Cardiac fibroblast (primary cell): ENCODE measurements around the gene GPR32.
"Not testable (repeated sequence)": the region's sequence is repeated elsewhere in the genome, so short reads cannot be mapped to it uniquely, and the experiment has no call there.

Experiments used
- DNase-seq, 2 donors: peaks; one replicate each; pipeline versions ENCODE4 v3.0.0 to v3.0.0-alpha.2; 2010; ENCODE audit warnings: low read depth in 2 of 2
- H3K4me3 ChIP-seq, 2 donors: replicated peaks in 1 of 2; 1 replicate in 1 of 2; 2 replicates in 1 of 2; pipeline ENCODE4 v1.5.1; 2011; ENCODE audit warnings: low read depth in 2 of 2, low read length in 2 of 2, mild to moderate bottlenecking in 2 of 2, moderate library complexity in 1 of 2
- TF ChIP-seq, protein P1 (sequence below): IDR thresholded peaks from one replicate; pipeline ENCODE4 v1.5.1; 2011; ENCODE audit warnings: low read depth, mild to moderate bottlenecking, low read length, inconsistent platforms

GPR32 gene

DNA sequence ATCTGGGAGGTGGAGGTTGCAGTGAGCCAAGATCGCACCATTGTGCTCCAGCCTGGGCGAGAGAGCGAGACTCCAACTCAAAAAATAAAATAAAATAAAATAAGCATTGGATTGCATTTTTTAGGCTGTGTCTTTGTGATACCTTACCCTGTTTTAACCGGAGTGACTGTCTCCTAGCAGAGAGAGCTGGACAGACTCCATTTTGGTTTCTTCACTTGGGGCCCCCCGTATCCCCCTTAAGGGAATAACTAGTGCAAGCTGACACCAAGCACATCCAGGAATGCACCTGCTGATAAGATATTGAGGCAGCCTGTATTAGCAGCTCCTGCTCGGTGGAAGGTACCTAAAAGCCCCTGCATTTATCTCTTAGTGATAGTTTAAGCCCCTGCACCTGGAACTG is 20.8 kb upstream of the GPR32 start:
- no peak overlapping the region for H3K4me3 ChIP-seq
- DNase-seq: no peak
- TF ChIP-seq, protein P1, sequence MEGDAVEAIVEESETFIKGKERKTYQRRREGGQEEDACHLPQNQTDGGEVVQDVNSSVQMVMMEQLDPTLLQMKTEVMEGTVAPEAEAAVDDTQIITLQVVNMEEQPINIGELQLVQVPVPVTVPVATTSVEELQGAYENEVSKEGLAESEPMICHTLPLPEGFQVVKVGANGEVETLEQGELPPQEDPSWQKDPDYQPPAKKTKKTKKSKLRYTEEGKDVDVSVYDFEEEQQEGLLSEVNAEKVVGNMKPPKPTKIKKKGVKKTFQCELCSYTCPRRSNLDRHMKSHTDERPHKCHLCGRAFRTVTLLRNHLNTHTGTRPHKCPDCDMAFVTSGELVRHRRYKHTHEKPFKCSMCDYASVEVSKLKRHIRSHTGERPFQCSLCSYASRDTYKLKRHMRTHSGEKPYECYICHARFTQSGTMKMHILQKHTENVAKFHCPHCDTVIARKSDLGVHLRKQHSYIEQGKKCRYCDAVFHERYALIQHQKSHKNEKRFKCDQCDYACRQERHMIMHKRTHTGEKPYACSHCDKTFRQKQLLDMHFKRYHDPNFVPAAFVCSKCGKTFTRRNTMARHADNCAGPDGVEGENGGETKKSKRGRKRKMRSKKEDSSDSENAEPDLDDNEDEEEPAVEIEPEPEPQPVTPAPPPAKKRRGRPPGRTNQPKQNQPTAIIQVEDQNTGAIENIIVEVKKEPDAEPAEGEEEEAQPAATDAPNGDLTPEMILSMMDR: no peak

- no peak for DNase-seq
- TF ChIP-seq, protein P1: no peak
- H3K4me3 ChIP-seq: no peak overlapping the region
Measured at GRCh38 chr19:50750010-50750409, 20.3 kb upstream of the GPR32 start.

DNA sequence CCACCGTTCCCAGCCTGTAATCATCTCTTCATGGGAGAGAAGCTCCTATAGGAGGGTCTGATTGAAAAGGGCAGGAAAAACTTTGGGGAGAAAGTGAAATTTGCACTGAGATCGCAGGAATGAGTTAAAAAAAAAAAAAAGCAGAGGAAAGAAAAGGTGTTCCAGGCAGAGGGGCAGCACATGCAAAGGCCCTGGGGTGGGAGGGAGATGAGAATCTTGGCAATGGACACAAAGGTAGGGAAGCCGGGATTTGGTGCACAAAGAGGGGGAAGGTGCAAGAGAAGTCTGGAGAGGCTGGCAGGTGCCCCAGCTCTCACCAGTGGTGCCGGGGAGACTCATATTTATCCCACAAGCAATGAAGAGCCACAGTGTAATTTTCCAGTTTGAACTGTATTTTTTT is 16.4 kb upstream of the GPR32 start:
- TF ChIP-seq, protein P1: no peak
- no peak for DNase-seq
- no peak overlapping the region for H3K4me3 ChIP-seq

GRCh38 chr19:50756244-50756643 is 14.0 kb upstream of the GPR32 start:
- not testable (repeated sequence) for H3K4me3 ChIP-seq, DNase-seq

DNA sequence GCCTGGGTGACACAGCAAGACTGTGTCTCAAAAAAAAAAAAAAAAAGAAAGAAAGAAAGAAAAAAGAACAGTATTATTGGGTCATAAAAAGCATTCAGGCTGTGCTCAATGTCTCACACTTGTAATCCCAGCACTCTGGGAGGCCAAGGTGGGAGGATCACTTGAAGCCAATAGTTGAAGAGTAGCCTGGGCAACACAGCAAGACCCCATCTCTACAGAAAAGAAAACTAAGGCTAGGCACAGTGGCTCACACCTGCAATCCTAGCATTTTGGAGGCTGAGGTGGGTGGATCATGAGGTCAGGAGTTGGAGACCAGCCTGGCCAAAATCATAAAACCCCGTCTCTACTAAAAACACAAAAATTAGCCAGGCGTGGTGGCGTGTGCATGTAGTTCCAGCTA is 12.6 kb upstream of the GPR32 start:
- not testable (repeated sequence) for DNase-seq, H3K4me3 ChIP-seq

GRCh38 chr19:50759076-50759475 is 11.2 kb upstream of the GPR32 start:
- not testable (repeated sequence) for H3K4me3 ChIP-seq, DNase-seq

DNA sequence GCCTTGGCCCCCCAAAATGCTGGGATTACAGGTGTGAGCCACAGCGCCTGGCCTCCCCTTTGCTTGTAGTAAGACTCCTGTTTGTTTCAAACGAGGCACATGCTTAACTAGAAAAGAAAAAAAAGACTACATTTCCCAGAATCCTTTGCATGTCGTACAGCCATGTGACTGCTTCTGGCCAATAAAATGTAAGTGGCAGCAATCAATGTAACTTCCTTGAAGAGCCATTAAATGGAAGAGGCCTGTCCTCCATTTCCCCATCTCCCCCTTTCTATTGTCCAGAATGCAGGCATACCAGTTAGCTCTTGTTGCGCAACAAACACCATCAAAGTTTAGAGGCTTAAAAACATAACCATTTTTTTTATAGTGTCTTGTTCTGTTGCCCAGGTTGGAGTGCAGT is 10.4 kb upstream of the GPR32 start:
- TF ChIP-seq, protein P1: no peak
- H3K4me3 ChIP-seq: no peak overlapping the region
- peak; percentile 28 to 48 for DNase-seq

DNA sequence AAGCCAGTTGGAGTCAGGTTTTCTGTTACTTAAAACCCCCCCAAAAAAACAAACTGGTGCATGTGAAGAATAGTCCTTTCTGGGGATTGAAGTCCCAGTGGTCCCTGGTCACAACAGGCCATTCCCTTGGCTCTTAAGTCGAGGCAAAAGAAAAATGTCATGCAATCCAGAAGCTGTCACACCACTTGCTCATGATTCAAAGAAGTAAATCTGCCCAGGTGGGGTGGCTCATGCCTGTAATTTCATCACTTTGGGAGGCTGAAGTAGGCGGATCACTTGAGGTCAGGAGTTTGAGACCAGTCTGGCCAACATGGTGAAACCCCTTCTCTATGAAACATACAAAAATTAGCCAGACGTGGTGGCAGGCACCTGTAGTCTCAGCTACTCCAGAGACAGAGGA is 8.8 kb upstream of the GPR32 start:
- not testable (repeated sequence) for DNase-seq, H3K4me3 ChIP-seq

GRCh38 chr19:50763521-50763920 is 6.7 kb upstream of the GPR32 start:
- not testable (repeated sequence) for H3K4me3 ChIP-seq, DNase-seq

DNA sequence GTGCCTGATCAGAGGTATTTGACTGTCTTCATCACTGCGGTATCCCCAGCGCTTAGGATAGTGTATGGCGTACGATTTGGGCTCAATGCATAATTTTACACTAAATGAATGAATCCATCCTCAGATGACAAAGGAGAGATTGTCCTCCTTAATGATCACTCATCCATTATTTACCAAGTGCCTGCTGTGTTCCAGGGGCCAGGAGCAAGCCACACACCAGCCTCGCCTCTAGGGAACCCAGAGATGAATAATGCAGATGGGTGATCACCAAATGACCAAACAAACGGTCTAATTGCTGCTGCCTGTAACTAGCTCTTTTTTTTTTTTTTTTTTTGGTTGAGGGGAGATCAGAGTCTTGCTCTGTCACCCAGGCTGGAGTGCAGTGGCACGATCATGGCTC is 5.9 kb upstream of the GPR32 start:
- no peak for DNase-seq
- TF ChIP-seq, protein P1: no peak
- no peak overlapping the region for H3K4me3 ChIP-seq

GRCh38 chr19:50766746-50767145 is 3.5 kb upstream of the GPR32 start:
- not testable (repeated sequence) for DNase-seq, H3K4me3 ChIP-seq

- DNase-seq: not testable (repeated sequence)
Measured at GRCh38 chr19:50767263-50767662, 3.0 kb upstream of the GPR32 start.

More at GRCh38 chr19:50767263-50767662, 3.0 kb upstream of the GPR32 start:
- not testable (repeated sequence) for H3K4me3 ChIP-seq
